Kidney tubule cell (primary cell): ENCODE results near the gene LHX8.
"Not testable (repeated sequence)": the region's sequence is repeated elsewhere in the genome, so short reads cannot be mapped to it uniquely, and the experiment has no call there.

ENCODE experiments used
- DNase-seq: peaks from one replicate; pipeline ENCODE4 v3.0.0-alpha.2; 2018; ENCODE audit warnings: low spot score

Gene LHX8

GRCh38 chr1:75133750-75134646 lies at the start of gene LHX8:
TSS of gene LHX8 (plus strand) at chr1:75134388. CDS start at chr1:75136615, 2,227 bp downstream.
- no peak for DNase-seq

DNA sequence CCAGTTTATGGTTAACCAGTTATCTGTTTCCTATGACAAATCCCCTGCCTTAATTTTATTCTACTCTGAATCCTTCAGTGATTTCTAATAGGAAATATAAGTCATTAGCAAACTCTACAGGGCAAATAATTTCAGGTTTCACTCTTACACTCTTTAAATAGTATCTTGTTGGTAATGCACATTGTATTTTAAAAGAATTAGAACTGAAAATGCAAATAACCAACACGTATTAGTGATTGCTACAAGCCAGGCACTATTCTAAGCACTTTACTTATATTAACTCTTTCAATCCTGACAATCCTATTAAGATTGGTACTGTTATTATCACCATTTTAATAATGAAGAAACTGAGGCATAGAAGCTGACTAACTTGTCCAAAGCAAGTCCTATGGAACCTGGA lies 48.3 kb upstream of the LHX8 start:
- DNase-seq: no peak

GRCh38 chr1:75087278-75087677 lies 46.9 kb upstream of the LHX8 start:
- no peak for DNase-seq

GRCh38 chr1:75092141-75092540 lies 42.0 kb upstream of the LHX8 start:
- no peak for DNase-seq

DNA sequence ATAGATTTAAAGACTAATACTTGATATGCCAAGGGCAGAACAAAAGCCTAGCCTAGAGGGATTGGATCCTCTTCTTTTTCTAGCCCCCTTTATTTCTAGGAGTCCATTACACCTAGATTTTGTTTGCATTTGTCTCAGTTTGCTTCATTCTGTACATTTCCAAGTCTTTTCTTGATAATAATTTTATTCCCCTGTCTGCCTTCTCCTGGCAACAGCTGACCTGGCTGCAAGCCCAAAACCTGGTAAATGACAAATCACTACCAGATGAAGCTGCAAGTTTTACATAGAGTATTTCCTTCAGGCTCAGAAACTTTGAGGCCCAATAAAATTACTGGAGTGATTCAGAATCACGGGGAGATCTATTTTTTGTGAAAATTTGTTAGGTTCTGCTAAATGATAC lies 36.5 kb upstream of the LHX8 start:
- DNase-seq: peak; percentile 15

GRCh38 chr1:75099581-75099980 lies 34.6 kb upstream of the LHX8 start:
- no peak for DNase-seq

GRCh38 chr1:75100481-75101092 lies 33.6 kb upstream of the LHX8 start:
- no peak for DNase-seq

DNA sequence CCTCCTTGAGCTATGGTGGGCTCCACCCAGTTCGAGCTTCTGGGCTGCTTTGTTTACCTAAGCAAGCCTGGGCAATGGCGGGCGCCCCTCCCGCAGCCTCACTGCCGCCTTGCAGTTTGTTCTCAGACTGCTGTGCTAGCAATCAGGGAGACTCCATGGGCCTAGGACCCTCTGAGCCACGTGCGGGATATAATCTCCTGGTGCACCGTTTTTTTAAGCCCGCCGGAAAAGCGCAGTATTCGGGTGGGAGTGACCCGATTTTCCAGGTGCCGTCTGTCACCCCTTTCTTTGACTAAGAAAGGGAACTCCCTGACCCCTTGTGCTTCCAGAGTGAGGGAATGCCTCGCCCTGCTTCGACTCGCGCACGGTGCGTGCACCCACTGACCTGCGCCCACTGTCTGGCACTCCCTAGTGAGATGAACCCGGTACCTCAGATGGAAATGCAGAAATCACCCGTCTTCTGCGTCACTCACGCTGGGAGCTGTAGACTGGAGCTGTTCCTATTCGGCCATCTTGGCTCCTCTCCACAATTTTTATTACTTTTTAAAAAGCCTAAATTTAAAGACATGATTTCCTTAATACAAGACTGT lies 21.7 kb upstream of the LHX8 start:
- not testable (repeated sequence) for DNase-seq

- DNase-seq: no peak
Measured at GRCh38 chr1:75115654-75116053, 18.5 kb upstream of the LHX8 start.

DNA sequence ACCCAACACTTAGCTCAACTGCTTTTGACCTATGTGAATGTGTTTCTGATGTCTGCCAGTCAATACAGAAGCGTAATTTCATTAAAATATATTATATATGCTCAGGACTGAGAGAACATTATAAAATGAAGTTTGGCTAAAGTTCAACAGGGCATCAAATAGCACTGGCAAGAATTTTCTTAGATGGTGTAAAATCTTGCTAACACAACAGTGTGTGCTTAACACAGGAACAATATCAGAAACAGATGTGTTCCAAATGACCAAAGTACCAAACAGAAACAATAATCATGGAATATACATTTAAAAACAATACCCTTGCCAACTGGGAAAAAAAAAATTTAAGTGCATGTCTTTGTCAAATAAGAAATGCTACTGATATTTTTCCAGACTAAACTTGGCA lies 10.4 kb upstream of the LHX8 start:
- no peak for DNase-seq

DNA sequence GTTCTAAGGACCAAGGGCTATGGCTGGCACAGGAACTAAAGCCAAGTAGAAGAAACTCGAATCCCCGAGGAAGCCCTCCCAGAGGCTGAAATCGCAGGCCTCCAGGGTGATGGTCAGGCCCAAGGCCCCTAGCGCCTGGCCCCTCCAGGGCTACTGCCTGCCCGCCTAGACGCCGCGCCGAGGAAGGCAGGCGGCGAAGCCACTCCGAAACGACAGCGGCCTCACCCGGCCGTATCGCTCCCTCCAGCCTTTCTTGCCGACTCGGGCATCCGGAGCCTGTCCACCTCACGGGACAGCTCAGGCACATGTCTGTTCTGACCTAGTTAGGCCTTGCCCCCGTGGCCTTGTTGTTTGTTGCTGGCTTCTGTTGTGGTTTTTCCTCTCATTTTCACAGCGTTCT lies 9.7 kb upstream of the LHX8 start:
- no peak for DNase-seq

- DNase-seq: no peak
Measured at GRCh38 chr1:75125161-75125726, 8.9 kb upstream of the LHX8 start.

DNA sequence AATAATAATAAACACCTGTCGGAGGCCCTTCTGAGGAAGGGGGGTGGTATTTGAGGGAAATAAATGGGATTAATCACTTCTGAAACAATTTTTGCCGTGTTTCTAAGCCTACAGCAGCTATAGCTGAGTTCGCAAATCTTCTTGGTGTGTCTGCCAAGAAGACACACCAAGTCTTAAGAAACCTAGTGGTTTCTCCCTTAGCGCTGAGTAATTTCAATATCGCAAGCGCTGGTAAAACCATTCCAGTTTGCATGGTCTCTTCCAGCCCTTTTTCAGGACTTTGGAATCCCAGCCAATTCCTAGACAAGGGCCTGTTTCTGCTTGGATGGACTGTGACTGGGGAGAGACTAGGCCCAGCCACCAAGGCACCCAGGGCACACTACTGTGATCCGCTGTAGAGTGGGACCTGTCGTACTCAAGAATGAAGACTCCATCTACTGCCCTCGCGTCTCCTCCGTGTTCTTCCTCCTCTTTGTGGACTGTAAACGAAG lies 7.5 kb upstream of the LHX8 start:
- DNase-seq: no peak

- no peak for DNase-seq
Measured at GRCh38 chr1:75127916-75128717, 6.1 kb upstream of the LHX8 start.

DNA sequence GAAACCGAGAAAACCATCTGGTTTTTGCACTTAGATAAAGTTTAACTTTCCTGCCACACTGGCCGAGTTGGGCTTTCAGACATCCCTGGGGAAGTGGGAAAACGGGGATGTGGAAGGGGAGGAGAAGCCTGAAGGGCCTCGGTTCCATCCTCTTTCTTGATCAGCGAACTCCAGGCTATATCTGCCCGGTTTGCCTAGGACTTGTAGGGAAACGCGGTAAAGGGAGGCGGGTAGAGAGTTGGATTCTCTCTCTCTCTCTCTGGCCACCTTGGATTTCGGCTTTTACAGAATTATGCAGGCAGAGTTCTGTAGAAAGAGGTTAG lies 4.6 kb upstream of the LHX8 start:
- DNase-seq: no peak

DNA sequence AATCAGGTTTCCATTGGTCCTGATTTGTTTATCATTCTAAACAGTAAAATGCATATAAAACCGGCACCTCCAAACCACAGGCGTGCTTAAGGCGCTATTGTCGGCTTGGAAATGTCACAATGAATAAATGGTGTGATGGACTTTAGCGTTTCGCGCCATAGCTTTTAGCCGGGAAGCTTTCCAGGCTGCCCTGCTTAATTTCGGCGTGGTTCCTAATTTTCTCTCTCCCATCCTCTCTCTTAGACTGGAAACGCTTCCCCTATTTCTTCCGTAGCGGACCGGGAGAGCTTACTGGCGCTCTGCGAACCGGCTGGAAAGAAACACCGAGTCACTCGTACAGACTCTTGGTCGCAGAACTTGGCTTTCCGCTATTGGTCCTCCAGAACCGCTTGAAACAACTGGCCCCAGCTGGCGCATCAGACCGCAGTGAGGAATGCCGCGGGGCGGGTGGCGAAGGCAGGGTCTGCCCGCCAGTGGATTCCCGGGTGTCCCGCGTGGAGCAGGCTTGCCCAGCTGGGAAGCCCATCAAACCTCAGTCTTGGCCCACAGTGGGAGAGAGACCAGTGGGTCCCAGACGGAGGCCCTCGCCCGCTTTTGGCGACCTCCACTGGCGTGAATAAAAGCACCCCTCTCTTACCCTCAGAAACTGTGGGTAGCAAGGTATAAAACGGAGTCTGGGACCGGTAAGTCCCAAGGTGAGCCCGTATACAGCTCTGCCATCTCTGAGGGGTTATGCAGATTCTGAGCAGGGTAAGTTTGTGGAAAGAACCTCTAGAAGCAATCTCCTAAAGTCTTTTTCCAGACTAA lies 4.0 kb upstream of the LHX8 start:
- DNase-seq: no peak

DNA sequence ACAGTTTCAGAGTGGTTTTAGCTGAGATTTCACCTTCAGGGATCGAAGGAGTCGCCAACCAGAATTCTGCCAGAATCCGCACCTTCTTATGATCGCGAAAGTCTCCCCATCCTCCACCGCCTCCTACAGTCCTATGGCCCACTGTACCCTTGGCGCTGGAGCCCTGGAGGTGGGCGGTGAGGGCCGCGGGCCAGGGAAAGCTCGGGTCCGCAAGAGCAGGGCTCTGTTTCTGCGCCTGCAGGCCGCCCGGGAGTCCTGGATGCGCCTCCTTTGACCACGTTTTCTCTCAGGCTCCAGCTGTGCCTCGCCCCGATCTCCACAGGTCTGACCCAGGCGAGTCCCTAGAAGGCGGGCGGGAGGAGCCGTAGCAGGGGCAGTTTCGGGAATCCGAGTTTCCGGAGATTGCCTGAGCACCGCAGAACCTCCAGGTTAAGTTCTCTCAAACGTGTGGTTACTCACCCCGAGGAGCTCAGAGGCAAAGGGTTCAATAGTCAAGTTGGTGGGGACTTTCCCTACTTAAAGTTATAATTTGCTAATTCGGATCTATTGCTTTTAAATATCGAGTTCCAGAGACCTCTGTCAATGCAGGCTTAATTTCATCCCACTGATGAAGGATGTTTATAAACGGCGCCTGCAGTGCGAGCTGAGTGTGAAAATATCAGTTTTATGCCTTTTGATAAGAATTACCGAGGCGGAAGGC lies 3.2 kb upstream of the LHX8 start:
- no peak for DNase-seq

DNA sequence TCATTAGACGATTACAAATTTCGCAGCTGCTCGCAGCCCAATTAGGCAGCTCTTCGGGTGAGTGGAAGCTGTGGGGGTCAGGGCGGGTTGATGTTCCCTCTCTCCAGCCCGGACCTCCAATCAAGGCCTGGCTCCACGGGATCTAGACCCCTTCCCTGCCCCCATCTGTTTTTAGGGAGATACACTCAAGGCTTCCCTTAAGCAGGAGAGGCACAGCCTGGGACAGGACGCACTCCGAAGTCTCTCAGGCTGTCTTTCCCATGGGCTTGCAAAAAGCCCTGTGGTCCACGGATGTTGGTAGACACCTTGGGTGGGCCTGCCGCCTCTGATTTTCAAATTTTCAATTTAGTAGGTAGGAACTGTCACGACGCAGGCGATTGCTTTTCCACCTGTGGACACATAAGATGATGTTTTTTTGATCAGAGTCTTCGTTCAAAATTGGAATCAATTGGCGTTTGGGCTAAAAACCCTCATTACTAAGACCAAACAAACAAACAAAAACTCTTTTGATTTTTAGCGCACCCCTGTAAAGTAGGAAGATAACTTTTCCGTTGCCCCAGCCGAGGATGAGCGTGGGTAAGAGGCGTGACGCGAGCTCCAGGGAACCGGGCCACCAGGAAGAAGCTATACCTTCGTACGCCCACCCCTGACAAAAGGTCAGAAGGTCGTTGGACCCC lies 2.5 kb upstream of the LHX8 start:
- no peak for DNase-seq

GRCh38 chr1:75132242-75132811 lies 1.9 kb upstream of the LHX8 start:
- no peak for DNase-seq
